Retina (tissue), 1 donor: Measurements from ENCODE around the gene SULT1C3.
A peak's percentile ranks its signal among the peaks of the same experiment; 100 is the strongest.
"Not testable (repeated sequence)": the region's sequence is repeated elsewhere in the genome, so short reads cannot be mapped to it uniquely, and the experiment has no call there.

Experiments used
- DNase-seq: peaks from one replicate; pipeline ENCODE4 v3.0.0-alpha.2; 2016

SULT1C3 gene

GRCh38 chr2:108253106-108253505 is 13.3 kb downstream of the SULT1C3 start:
- no peak for DNase-seq

GRCh38 chr2:108257757-108258331 is 18.1 kb downstream of the SULT1C3 start:
- no peak for DNase-seq

- no peak for DNase-seq
These were observed 21.0 kb downstream of the SULT1C3 start for GRCh38 chr2:108260773-108261172.

- DNase-seq, result no peak
These were observed 22.3 kb downstream of the SULT1C3 start for GRCh38 chr2:108262036-108262435.

- no peak for DNase-seq
These were observed 23.6 kb downstream of the SULT1C3 start for GRCh38 chr2:108263401-108263800.

- no peak for DNase-seq
These were observed 26.4 kb downstream of the SULT1C3 start for GRCh38 chr2:108266218-108266617.

- DNase-seq, result no peak
These were observed 27.3 kb downstream of the SULT1C3 start for GRCh38 chr2:108267101-108267500.

- DNase-seq, result no peak
These were observed 28.2 kb downstream of the SULT1C3 start for GRCh38 chr2:108268001-108268400.

- DNase-seq, result no peak
These were observed 30.6 kb downstream of the SULT1C3 start for GRCh38 chr2:108270346-108270745.

GRCh38 chr2:108270768-108271506 is 31.2 kb downstream of the SULT1C3 start:
- no peak for DNase-seq

- DNase-seq, result no peak
These were observed 32.0 kb downstream of the SULT1C3 start for GRCh38 chr2:108271691-108272253.

GRCh38 chr2:108278631-108279030 is 38.9 kb downstream of the SULT1C3 start:
- no peak for DNase-seq

GRCh38 chr2:108279468-108279867 is 39.7 kb downstream of the SULT1C3 start:
- DNase-seq, result no peak

- no peak for DNase-seq
These were observed 40.7 kb downstream of the SULT1C3 start for GRCh38 chr2:108280466-108280865.

- not testable (repeated sequence) for DNase-seq
These were observed 44.8 kb downstream of the SULT1C3 start for GRCh38 chr2:108284566-108284965.

GRCh38 chr2:108285616-108286015 is 45.8 kb downstream of the SULT1C3 start:
- no peak for DNase-seq

GRCh38 chr2:108287169-108287568 is 47.4 kb downstream of the SULT1C3 start:
- DNase-seq, result no peak

- DNase-seq, result peak; percentile 17
These were observed 48.9 kb downstream of the SULT1C3 start, which contains the start of gene SULT1C2 for GRCh38 chr2:108288534-108289106. SULT1C2 (plus strand) TSS chr2:108288895; CDS start chr2:108293668, 4,773 bp downstream.

GRCh38 chr2:108293850-108294249 is 54.1 kb downstream of the SULT1C3 start:
- DNase-seq, result no peak

- DNase-seq, result no peak
These were observed 57.8 kb downstream of the SULT1C3 start for GRCh38 chr2:108297436-108298141.

- no peak for DNase-seq
These were observed 61.8 kb downstream of the SULT1C3 start for GRCh38 chr2:108301558-108301957.

- DNase-seq, result no peak
These were observed 65.2 kb downstream of the SULT1C3 start for GRCh38 chr2:108304975-108305374.

- no peak for DNase-seq
These were observed 66.1 kb downstream of the SULT1C3 start for GRCh38 chr2:108305901-108306300.
